Measurements from ENCODE around the gene PANK3. TPM values are rescaled to one million over a fixed set of nuclear protein-coding genes. Genes with fewer than 3 reads are reported as not detected.

PANK3 gene
- total and polyA plus RNA-seq, 3 experiments from 2014 or later = 4.8 to 61.3 (median 53.8) TPM

GRCh38 chr5:168525856-168526255, 53.3 kb downstream of the PANK3 start:
- CTCF ChIA-PET = interaction anchor here (1.1 kb wide), 1 partner anchor 9 kb away, joined by 3 read pairs; no protein-coding TSS in a partner anchor
- H3K4me3 Mint-ChIP-seq = no peak overlapping the region
- H3K4me1 Mint-ChIP-seq = peaks cover 8 to 15% (median 9%) of the 10 kb centered on the region in 3 donors
- no peak overlapping the region for H3K4me3 ChIP-seq (ENCODE audit: low read length)
- H3K27ac Mint-ChIP-seq = no peak overlapping the region
- H3K36me3 ChIP-seq (ENCODE audit: insufficient read depth, low read length) = no peaks in the 10 kb centered on the region
- H3K36me3 Mint-ChIP-seq = peaks cover 0 to 9% (median 2%) of the 10 kb centered on the region in 3 donors
- peaks cover 20 to 27% of the 10 kb centered on the region in 2 donors for H3K27me3 Mint-ChIP-seq
- H3K9me3 ChIP-seq (ENCODE audit: low read length) = no peaks in the 10 kb centered on the region
- H3K27ac ChIP-seq (ENCODE audit: low read depth, low read length) = no peak overlapping the region
- POLR2A ChIA-PET = no interaction called here
- no peaks in the 10 kb centered on the region for H3K4me1 ChIP-seq (ENCODE audit: insufficient read depth, low read length)
- no peak for DNase-seq
- peaks cover 0 to 6% (median 0%) of the 10 kb centered on the region in 5 donors for H3K9me3 Mint-ChIP-seq
- H3K27me3 ChIP-seq (ENCODE audit: insufficient read depth, low read length, poor library complexity, severe bottlenecking) = peaks cover 14% of the 10 kb centered on the region

- no peaks in the 10 kb centered on the region for H3K27me3 ChIP-seq (ENCODE audit: insufficient read depth, low read length, poor library complexity, severe bottlenecking)
- no peaks in the 10 kb centered on the region for H3K9me3 ChIP-seq (ENCODE audit: low read length)
- Mint-ChIP-seq H3K36me3 (peaks cover 60 to 100% (median 68%) of the 10 kb centered on the region in 3 donors), H3K4me3 (no peak overlapping the region), H3K9me3 (peaks cover 5 to 11% (median 8%) of the 10 kb centered on the region in 5 donors), H3K27me3 (no peaks in the 10 kb centered on the region), H3K4me1 (peaks cover 0 to 9% (median 0%) of the 10 kb centered on the region in 3 donors), H3K27ac (peak overlapping the region in 1 of 8 donors; percentile 55)
- ChIA-PET CTCF (no interaction called here), POLR2A (no interaction called here)
- no peaks in the 10 kb centered on the region for H3K4me1 ChIP-seq (ENCODE audit: insufficient read depth, low read length)
- no peak for DNase-seq
- peaks cover 60% of the 10 kb centered on the region for H3K36me3 ChIP-seq (ENCODE audit: insufficient read depth, low read length)
- no peak overlapping the region for H3K27ac ChIP-seq (ENCODE audit: low read depth, low read length)
- H3K4me3 ChIP-seq (ENCODE audit: low read length) = no peak overlapping the region
These were observed 65.2 kb downstream of the PANK3 start for GRCh38 chr5:168513861-168514428.

- H3K27ac Mint-ChIP-seq = no peak overlapping the region
- Histone ChIP-seq H3K36me3 (ENCODE audit: insufficient read depth, low read length) (peaks cover 32% of the 10 kb centered on the region), H3K27ac (ENCODE audit: low read depth, low read length) (no peak overlapping the region), H3K4me1 (ENCODE audit: insufficient read depth, low read length) (no peaks in the 10 kb centered on the region), H3K4me3 (ENCODE audit: low read length) (no peak overlapping the region), H3K9me3 (ENCODE audit: low read length) (no peaks in the 10 kb centered on the region), H3K27me3 (ENCODE audit: insufficient read depth, low read length, poor library complexity, severe bottlenecking) (no peaks in the 10 kb centered on the region)
- no peak overlapping the region for H3K4me3 Mint-ChIP-seq
- ChIA-PET CTCF (no interaction called here), POLR2A (interaction anchor here (0.6 kb wide), 1 partner anchor 19 kb away, joined by 3 read pairs; no protein-coding TSS in a partner anchor)
- DNase-seq = no peak
- H3K4me1 Mint-ChIP-seq = peaks cover 0 to 5% (median 0%) of the 10 kb centered on the region in 3 donors
- H3K27me3 Mint-ChIP-seq = no peaks in the 10 kb centered on the region
- H3K36me3 Mint-ChIP-seq = peaks cover 7 to 75% (median 21%) of the 10 kb centered on the region in 3 donors
- H3K9me3 Mint-ChIP-seq = no peaks in the 10 kb centered on the region
These were observed 76.5 kb downstream of the PANK3 start for GRCh38 chr5:168502563-168503237.

Other genes starting within 250 kb of the PANK3 start
- gene RARS1, start 92.9 kb downstream of the PANK3 start, total RNA-seq = 100 to 1,000 TPM; 144 TPM
- 24.6 TPM for gene RARS1, start 92.9 kb downstream of the PANK3 start, polyA plus RNA-seq
- not detected for gene FBLL1, start 50.1 kb downstream of the PANK3 start, total RNA-seq
- not detected for gene FBLL1, start 50.1 kb downstream of the PANK3 start, polyA plus RNA-seq

Data from CD8-positive, alpha-beta memory T cell (primary cell).